ENCODE data around the gene MOV10. TPM values are rescaled to one million over a fixed set of nuclear protein-coding genes. Genes with fewer than 3 reads are reported as not detected.

Gene MOV10
- total RNA-seq, 5 donors from 2014 or later (not counting 1 experiment from before 2014, with no cell fraction given): 71.0 to 103 (median 86.1) TPM

- H3K9me3 ChIP-seq: no peaks in the 10 kb centered on the region
- Mint-ChIP-seq H3K4me3 (peak overlapping the region; percentile 70 to 87 (median 84)), H3K36me3 (no peaks in the 10 kb centered on the region), H3K9me3 (no peaks in the 10 kb centered on the region), H3K27ac (peak overlapping the region in 1 of 2 donors; percentile 42), H3K4me1 (peaks cover 31 to 44% (median 32%) of the 10 kb centered on the region in 3 donors), H3K27me3 (no peaks in the 10 kb centered on the region)
- no peak overlapping the region for H3K27ac ChIP-seq (ENCODE audit: low read length)
- peak; percentile 64 to 68 (median 66) for ATAC-seq (replicated peaks in 1 of 4)
- peak overlapping the region; percentile 57 to 58 for H3K4me3 ChIP-seq (ENCODE audit: control insufficient read depth in 1 of 2, extremely low read depth in 1 of 2, low read length in 1 of 2)
- ChIA-PET POLR2A (no interaction called here), CTCF (interaction anchor here (0.6 to 1.9 kb wide), 11 partner anchors 9 to 365 kb away, joined by 3 to 7 read pairs (median 3); partner anchors contain the start of genes LRIG2 (in 1 of the 2), MOV10 (in 1 of the 2) and ST7L (in 1 of the 2))
- H3K4me1 ChIP-seq (ENCODE audit: control insufficient read depth in 1 of 2, extremely low read depth in 1 of 2, insufficient read depth in 2 of 2, low read length in 2 of 2): peaks cover 11 to 42% of the 10 kb centered on the region in 2 experiments
- WGBS (ENCODE audit: insufficient coverage): 12% methylated on average over 15 of the region's 42 CpGs
- peak in 25 of 35 experiments; percentile 25 to 75 (median 38) for DNase-seq
- H3K36me3 ChIP-seq (ENCODE audit: control insufficient read depth in 2 of 2, extremely low read depth in 1 of 2, insufficient read depth in 1 of 2, low read length in 1 of 2): no peaks in the 10 kb centered on the region
- peaks cover 0 to 13% of the 10 kb centered on the region in 2 experiments for H3K27me3 ChIP-seq (replicated peaks in 1 of 2; ENCODE audit: control insufficient read depth in 2 of 2, extremely low read depth in 1 of 2, insufficient read depth in 2 of 2, low read length in 1 of 2)
These were observed 33.0 kb downstream of the MOV10 start for GRCh38 chr1:112707221-112708001.

GRCh38 chr1:112708002-112708448 lies 33.6 kb downstream of the MOV10 start:
- Histone ChIP-seq H3K27me3 (replicated peaks in 1 of 2; ENCODE audit: control insufficient read depth in 2 of 2, extremely low read depth in 1 of 2, insufficient read depth in 2 of 2, low read length in 1 of 2) (peaks cover 0 to 16% of the 10 kb centered on the region in 2 experiments), H3K36me3 (ENCODE audit: control insufficient read depth in 2 of 2, extremely low read depth in 1 of 2, insufficient read depth in 1 of 2, low read length in 1 of 2) (no peaks in the 10 kb centered on the region), H3K4me1 (ENCODE audit: control insufficient read depth in 1 of 2, extremely low read depth in 1 of 2, insufficient read depth in 2 of 2, low read length in 2 of 2) (peaks cover 11 to 40% of the 10 kb centered on the region in 2 experiments), H3K27ac (ENCODE audit: low read length) (no peak overlapping the region), H3K9me3 (no peaks in the 10 kb centered on the region), H3K4me3 (ENCODE audit: control insufficient read depth in 1 of 2, extremely low read depth in 1 of 2, low read length in 1 of 2) (no peak overlapping the region)
- Mint-ChIP-seq H3K27me3 (no peaks in the 10 kb centered on the region), H3K27ac (peak overlapping the region in 1 of 2 donors; percentile 21), H3K4me1 (peaks cover 27 to 39% (median 28%) of the 10 kb centered on the region in 3 donors), H3K36me3 (no peaks in the 10 kb centered on the region), H3K9me3 (no peaks in the 10 kb centered on the region), H3K4me3 (peak overlapping the region; percentile 70 to 87 (median 84))
- ChIA-PET POLR2A (no interaction called here), CTCF (interaction anchor here (0.6 to 1.9 kb wide), 12 partner anchors 8 to 365 kb away, joined by 3 to 7 read pairs (median 3); partner anchors contain the start of genes LRIG2 (in 1 of the 2), MOV10 (in 1 of the 2) and ST7L (in 1 of the 2))
- DNase-seq (no peak), ATAC-seq (replicated peaks in 1 of 4) (no peak)
- 78% methylated on average over 4 of the region's 6 CpGs for WGBS (ENCODE audit: insufficient coverage)

GRCh38 chr1:112708489-112708888 lies 34.0 kb downstream of the MOV10 start:
- Mint-ChIP-seq H3K27ac (no peak overlapping the region), H3K9me3 (no peaks in the 10 kb centered on the region), H3K27me3 (no peaks in the 10 kb centered on the region), H3K4me1 (peaks cover 27 to 36% (median 28%) of the 10 kb centered on the region in 3 donors), H3K4me3 (peak overlapping the region; percentile 70 to 87 (median 84)), H3K36me3 (no peaks in the 10 kb centered on the region)
- Histone ChIP-seq H3K9me3 (no peaks in the 10 kb centered on the region), H3K36me3 (ENCODE audit: control insufficient read depth in 2 of 2, extremely low read depth in 1 of 2, insufficient read depth in 1 of 2, low read length in 1 of 2) (no peaks in the 10 kb centered on the region), H3K27ac (ENCODE audit: low read length) (no peak overlapping the region), H3K4me1 (ENCODE audit: control insufficient read depth in 1 of 2, extremely low read depth in 1 of 2, insufficient read depth in 2 of 2, low read length in 2 of 2) (peaks cover 11 to 39% of the 10 kb centered on the region in 2 experiments), H3K27me3 (replicated peaks in 1 of 2; ENCODE audit: control insufficient read depth in 2 of 2, extremely low read depth in 1 of 2, insufficient read depth in 2 of 2, low read length in 1 of 2) (peaks cover 0 to 19% of the 10 kb centered on the region in 2 experiments), H3K4me3 (ENCODE audit: control insufficient read depth in 1 of 2, extremely low read depth in 1 of 2, low read length in 1 of 2) (no peak overlapping the region)
- DNase-seq: no peak
- ATAC-seq (replicated peaks in 1 of 4): no peak
- POLR2A ChIA-PET: no interaction called here
- WGBS (ENCODE audit: insufficient coverage): no CpG with 5 or more reads among the region's 3 CpGs
- CTCF ChIA-PET: interaction anchor here (0.6 to 1.9 kb wide), 10 partner anchors 8 to 1226 kb away, joined by 3 to 7 read pairs (median 3); partner anchors contain the start of genes LRIG2 (in 1 of the 2) and MOV10 (in 1 of the 2)

- DNase-seq (no peak), ATAC-seq (replicated peaks in 1 of 4) (no peak)
- Histone ChIP-seq H3K4me3 (ENCODE audit: control insufficient read depth in 1 of 2, extremely low read depth in 1 of 2, low read length in 1 of 2) (no peak overlapping the region), H3K4me1 (ENCODE audit: control insufficient read depth in 1 of 2, extremely low read depth in 1 of 2, insufficient read depth in 2 of 2, low read length in 2 of 2) (peaks cover 5 to 33% of the 10 kb centered on the region in 2 experiments), H3K27me3 (replicated peaks in 1 of 2; ENCODE audit: control insufficient read depth in 2 of 2, extremely low read depth in 1 of 2, insufficient read depth in 2 of 2, low read length in 1 of 2) (peaks cover 0 to 32% of the 10 kb centered on the region in 2 experiments), H3K36me3 (ENCODE audit: control insufficient read depth in 2 of 2, extremely low read depth in 1 of 2, insufficient read depth in 1 of 2, low read length in 1 of 2) (no peaks in the 10 kb centered on the region), H3K27ac (ENCODE audit: low read length) (no peak overlapping the region), H3K9me3 (no peaks in the 10 kb centered on the region)
- no peaks in the 10 kb centered on the region for H3K36me3 Mint-ChIP-seq
- no peaks in the 10 kb centered on the region for H3K9me3 Mint-ChIP-seq
- CTCF ChIA-PET: interaction anchor here (1.1 to 1.2 kb wide), 2 partner anchors 9 to 10 kb away, joined by 3 to 4 read pairs; a partner anchor contains a TSS
- 82% methylated on average over 6 of the region's 7 CpGs for WGBS (ENCODE audit: insufficient coverage)
- H3K4me3 Mint-ChIP-seq: no peak overlapping the region
- POLR2A ChIA-PET: no interaction called here
- H3K27me3 Mint-ChIP-seq: peaks cover 3 to 4% of the 10 kb centered on the region in 2 donors
- no peak overlapping the region for H3K27ac Mint-ChIP-seq
- peaks cover 23 to 33% (median 28%) of the 10 kb centered on the region in 3 donors for H3K4me1 Mint-ChIP-seq
These were observed 35.7 kb downstream of the MOV10 start for GRCh38 chr1:112710159-112710558.

- H3K36me3 Mint-ChIP-seq: no peaks in the 10 kb centered on the region
- H3K27ac ChIP-seq (ENCODE audit: low read length): no peak overlapping the region
- no peak overlapping the region for H3K4me3 Mint-ChIP-seq
- ATAC-seq (replicated peaks in 1 of 4) (no peak), DNase-seq (no peak)
- no peaks in the 10 kb centered on the region for H3K9me3 Mint-ChIP-seq
- peaks cover 2 to 31% of the 10 kb centered on the region in 2 experiments for H3K4me1 ChIP-seq (ENCODE audit: control insufficient read depth in 1 of 2, extremely low read depth in 1 of 2, insufficient read depth in 2 of 2, low read length in 2 of 2)
- H3K9me3 ChIP-seq: no peaks in the 10 kb centered on the region
- 88% methylated on average over 1 of the region's 3 CpGs for whole genome bisulfite sequencing (ENCODE audit: insufficient coverage)
- peaks cover 3 to 4% of the 10 kb centered on the region in 2 donors for H3K27me3 Mint-ChIP-seq
- H3K27me3 ChIP-seq (replicated peaks in 1 of 2; ENCODE audit: control insufficient read depth in 2 of 2, extremely low read depth in 1 of 2, insufficient read depth in 2 of 2, low read length in 1 of 2): peaks cover 0 to 32% of the 10 kb centered on the region in 2 experiments
- ChIA-PET POLR2A (no interaction called here), CTCF (interaction anchor here in 1 of 2 donors (1.1 kb wide), 1 partner anchor 9 kb away, joined by 4 read pairs; no protein-coding TSS in a partner anchor)
- no peaks in the 10 kb centered on the region for H3K36me3 ChIP-seq (ENCODE audit: control insufficient read depth in 2 of 2, extremely low read depth in 1 of 2, insufficient read depth in 1 of 2, low read length in 1 of 2)
- H3K4me1 Mint-ChIP-seq: peaks cover 20 to 31% (median 26%) of the 10 kb centered on the region in 3 donors
- no peak overlapping the region for H3K4me3 ChIP-seq (ENCODE audit: control insufficient read depth in 1 of 2, extremely low read depth in 1 of 2, low read length in 1 of 2)
- no peak overlapping the region for H3K27ac Mint-ChIP-seq
These were observed 36.1 kb downstream of the MOV10 start for GRCh38 chr1:112710586-112710985.

- Histone ChIP-seq H3K27me3 (replicated peaks in 1 of 2; ENCODE audit: control insufficient read depth in 2 of 2, extremely low read depth in 1 of 2, insufficient read depth in 2 of 2, low read length in 1 of 2) (peaks cover 0 to 32% of the 10 kb centered on the region in 2 experiments), H3K36me3 (ENCODE audit: control insufficient read depth in 2 of 2, extremely low read depth in 1 of 2, insufficient read depth in 1 of 2, low read length in 1 of 2) (no peaks in the 10 kb centered on the region), H3K9me3 (no peaks in the 10 kb centered on the region), H3K27ac (ENCODE audit: low read length) (no peak overlapping the region), H3K4me1 (ENCODE audit: control insufficient read depth in 1 of 2, extremely low read depth in 1 of 2, insufficient read depth in 2 of 2, low read length in 2 of 2) (peaks cover 4 to 31% of the 10 kb centered on the region in 2 experiments), H3K4me3 (ENCODE audit: control insufficient read depth in 1 of 2, extremely low read depth in 1 of 2, low read length in 1 of 2) (no peak overlapping the region)
- ChIA-PET POLR2A (no interaction called here), CTCF (interaction anchor here in 1 of 2 donors (1.1 kb wide), 1 partner anchor 9 kb away, joined by 4 read pairs; no protein-coding TSS in a partner anchor)
- whole genome bisulfite sequencing (ENCODE audit: insufficient coverage): 71% methylated on average over 6 of the region's 7 CpGs
- no peak for DNase-seq
- no peaks in the 10 kb centered on the region for H3K36me3 Mint-ChIP-seq
- ATAC-seq (replicated peaks in 1 of 4): no peak
- H3K9me3 Mint-ChIP-seq: no peaks in the 10 kb centered on the region
- H3K27ac Mint-ChIP-seq: no peak overlapping the region
- H3K4me3 Mint-ChIP-seq: no peak overlapping the region
- H3K4me1 Mint-ChIP-seq: peaks cover 20 to 31% (median 25%) of the 10 kb centered on the region in 3 donors
- H3K27me3 Mint-ChIP-seq: peaks cover 3 to 4% of the 10 kb centered on the region in 2 donors
These were observed 36.6 kb downstream of the MOV10 start for GRCh38 chr1:112711041-112711440.

Measured in T-cell (primary cell).